MCF 10A (cell line): ENCODE measurements around the gene KLHL21. TPM values are rescaled to one million over a fixed set of nuclear protein-coding genes. Genes with fewer than 3 reads are reported as not detected.

Experiments used
- BruUV-seq: library from RNA; stranded (reverse); fragments of 400-500 nt; replicated peaks from 2 replicates; lab custom pipeline; 2021; lab: Mats Ljungman, UMichigan
- CTCF ChIA-PET: fragments of 300-600 bp; sonication (Branson Sonifier 250); formaldehyde crosslinking; extraction: SDS; loops from one replicate; lab custom pipeline; 2021; ENCODE audit warnings: antibody characterized with exemption, inconsistent platforms; lab: Yijun Ruan, JAX
- POLR2A ChIA-PET: fragments of 300-600, 350-650 bp; sonication (Branson Sonifier 250); formaldehyde crosslinking; extraction: SDS; loops from one replicate; lab custom pipeline; 2020; ENCODE audit warnings: antibody characterized with exemption, inconsistent platforms; lab: Yijun Ruan, JAX
- DNase-seq: peaks from one replicate; pipeline ENCODE4 v3.0.0-alpha.2; 2018; ENCODE audit not compliant: unreplicated experiment
- H3K27ac Mint-ChIP-seq: one replicate; pipeline ENCODE4 v1.8.0; 2022; ENCODE audit warnings: mild to moderate bottlenecking, low read depth, mixed read lengths; ENCODE audit not compliant: unreplicated experiment
- H3K27me3 Mint-ChIP-seq: one replicate; pipeline ENCODE4 v1.8.0; 2022; ENCODE audit warnings: mixed read lengths; ENCODE audit not compliant: insufficient read depth, unreplicated experiment
- H3K36me3 Mint-ChIP-seq: one replicate; pipeline ENCODE4 v1.8.0; 2022; ENCODE audit warnings: mild to moderate bottlenecking, moderate library complexity, mixed read lengths; ENCODE audit not compliant: insufficient read depth, unreplicated experiment
- H3K4me1 Mint-ChIP-seq: one replicate; pipeline ENCODE4 v1.8.0; 2022; ENCODE audit warnings: mixed read lengths; ENCODE audit not compliant: insufficient read depth, unreplicated experiment
- H3K4me3 Mint-ChIP-seq: one replicate; pipeline ENCODE4 v1.8.0; 2022; ENCODE audit warnings: mild to moderate bottlenecking, moderate library complexity, mixed read lengths; ENCODE audit not compliant: unreplicated experiment
- H3K9me3 Mint-ChIP-seq: one replicate; pipeline ENCODE4 v1.8.0; 2022; ENCODE audit warnings: mixed read lengths; ENCODE audit not compliant: unreplicated experiment
- intact Hi-C: fragments of 100-400 bp; cut with micrococcal nuclease; formaldehyde crosslinking; loops from 2 replicates; pipeline ENCODE4 v1.14.1; 2022
- total RNA-seq: library from RNA; stranded (reverse); gene quantifications from 2 replicates; pipeline ENCODE4 v1.2.3, GENCODE V29; 2022
- TF ChIP-seq, protein P1 (sequence below): fragments of 200-600 bp; IDR thresholded peaks from one replicate; pipeline ENCODE4 v1.8.0; 2022; ENCODE audit warnings: antibody characterized with exemption, mild to moderate bottlenecking; ENCODE audit not compliant: unreplicated experiment

Gene KLHL21
- total RNA-seq, 1 experiment from 2014 or later: 14.0 TPM

DNA sequence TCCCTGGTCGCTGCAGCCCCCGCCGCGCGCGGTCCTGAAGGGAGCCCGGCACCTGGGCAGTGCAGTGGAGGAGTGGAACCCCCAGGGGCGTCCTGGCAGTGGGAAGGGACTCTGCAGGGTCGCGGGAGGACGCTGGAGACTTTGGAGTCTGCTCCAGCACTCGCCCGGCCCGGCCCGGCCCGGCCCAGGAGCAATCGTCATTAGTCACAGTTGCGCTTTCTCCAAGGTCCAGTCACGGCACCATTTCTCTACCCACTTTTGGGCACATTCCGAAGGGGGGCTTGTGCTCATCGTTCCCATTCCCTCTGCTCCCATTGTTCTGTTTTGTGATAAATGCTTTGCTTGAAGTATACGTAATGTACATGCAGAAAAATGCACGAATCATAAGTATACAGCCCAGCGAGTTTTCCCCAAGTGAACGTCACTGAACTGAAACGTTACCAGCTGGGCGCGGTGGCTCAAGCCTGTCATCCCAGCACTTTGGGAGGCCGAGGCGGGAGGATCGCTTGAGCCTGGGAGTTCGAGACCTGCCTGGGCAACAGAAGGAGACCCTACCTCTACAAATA, 23.0 kb upstream of the KLHL21 start:
- H3K27ac Mint-ChIP-seq: peak overlapping the region; percentile 82
- BruUV-seq: no TSS peak
- peaks cover 62% of the 10 kb centered on the region for H3K36me3 Mint-ChIP-seq
- POLR2A ChIA-PET: interaction anchor here (0.6 to 2.6 kb wide), 12 partner anchors 10 to 137 kb away, joined by 3 to 13 read pairs (median 3); partner anchors contain the start of genes KLHL21 and ZBTB48
- no peaks in the 10 kb centered on the region for H3K9me3 Mint-ChIP-seq
- peak; percentile 32 for DNase-seq
- intact Hi-C loops: no loop called here
- CTCF ChIA-PET: no interaction called here
- no peaks in the 10 kb centered on the region for H3K27me3 Mint-ChIP-seq
- TF ChIP-seq, protein P1, sequence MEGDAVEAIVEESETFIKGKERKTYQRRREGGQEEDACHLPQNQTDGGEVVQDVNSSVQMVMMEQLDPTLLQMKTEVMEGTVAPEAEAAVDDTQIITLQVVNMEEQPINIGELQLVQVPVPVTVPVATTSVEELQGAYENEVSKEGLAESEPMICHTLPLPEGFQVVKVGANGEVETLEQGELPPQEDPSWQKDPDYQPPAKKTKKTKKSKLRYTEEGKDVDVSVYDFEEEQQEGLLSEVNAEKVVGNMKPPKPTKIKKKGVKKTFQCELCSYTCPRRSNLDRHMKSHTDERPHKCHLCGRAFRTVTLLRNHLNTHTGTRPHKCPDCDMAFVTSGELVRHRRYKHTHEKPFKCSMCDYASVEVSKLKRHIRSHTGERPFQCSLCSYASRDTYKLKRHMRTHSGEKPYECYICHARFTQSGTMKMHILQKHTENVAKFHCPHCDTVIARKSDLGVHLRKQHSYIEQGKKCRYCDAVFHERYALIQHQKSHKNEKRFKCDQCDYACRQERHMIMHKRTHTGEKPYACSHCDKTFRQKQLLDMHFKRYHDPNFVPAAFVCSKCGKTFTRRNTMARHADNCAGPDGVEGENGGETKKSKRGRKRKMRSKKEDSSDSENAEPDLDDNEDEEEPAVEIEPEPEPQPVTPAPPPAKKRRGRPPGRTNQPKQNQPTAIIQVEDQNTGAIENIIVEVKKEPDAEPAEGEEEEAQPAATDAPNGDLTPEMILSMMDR: no peak
- peak overlapping the region; percentile 84 for H3K4me3 Mint-ChIP-seq
- H3K4me1 Mint-ChIP-seq: peaks cover 8% of the 10 kb centered on the region

DNA sequence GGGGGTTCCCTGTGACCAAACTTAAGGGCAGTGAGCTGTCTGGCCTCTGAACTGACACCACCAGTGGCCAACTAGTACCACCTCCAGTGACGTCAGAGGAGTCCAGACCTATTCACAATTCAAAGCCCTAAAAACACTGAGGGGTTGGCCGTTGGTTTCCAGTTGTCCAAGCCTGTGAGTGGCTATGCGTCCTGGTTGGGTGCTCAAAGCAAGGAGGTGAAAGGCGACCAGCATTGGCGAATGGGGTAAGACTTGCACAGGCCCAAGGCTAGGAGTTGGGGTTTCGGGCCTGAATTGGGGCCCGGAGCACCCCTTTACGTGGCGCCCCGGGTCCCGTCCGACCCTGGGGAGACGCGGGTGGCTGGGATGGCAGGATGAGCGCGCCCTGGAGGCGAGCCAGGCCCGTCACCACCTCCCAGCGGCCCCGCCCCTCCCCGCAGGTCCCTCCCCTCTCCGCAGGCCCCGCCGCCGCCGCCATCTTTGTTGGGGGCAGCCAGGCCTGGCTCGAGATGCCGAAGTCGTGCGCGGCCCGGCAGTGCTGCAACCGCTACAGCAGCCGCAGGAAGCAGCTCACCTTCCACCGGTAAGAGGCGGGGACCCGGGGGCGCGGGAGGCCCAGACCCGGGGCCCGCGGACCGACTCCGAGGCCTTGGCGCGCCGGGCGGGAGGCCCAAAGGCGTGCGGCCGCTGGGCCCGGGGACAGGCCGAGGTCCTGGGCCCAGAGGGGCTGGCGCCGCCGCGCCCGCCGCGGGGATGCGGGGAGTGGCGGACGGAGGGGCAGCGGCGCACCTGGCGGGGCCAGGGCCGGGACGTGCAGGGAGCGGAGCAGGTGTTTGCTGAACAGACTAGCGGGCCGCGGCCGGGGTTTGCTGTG, 22.3 kb upstream of the KLHL21 start, which contains the start of gene THAP3:
THAP3 (plus strand) TSS at position 159 of the 874 bp plus-strand sequence; CDS start at position 510, 351 bp downstream.
- H3K4me3 Mint-ChIP-seq: peak within 1 kb of the TSS; percentile 84
- H3K27ac Mint-ChIP-seq: peak within 1 kb of the TSS; percentile 82
- no peaks in the 10 kb centered on the region for H3K9me3 Mint-ChIP-seq
- CTCF ChIA-PET: interaction anchor here (0.6 to 1.3 kb wide), 4 partner anchors 13 to 148 kb away, joined by 3 to 5 read pairs (median 3); no protein-coding TSS in a partner anchor
- POLR2A ChIA-PET: interaction anchor here (0.6 to 2.6 kb wide), 9 partner anchors 9 to 30 kb away, joined by 3 to 13 read pairs (median 5); partner anchors contain the start of gene KLHL21
- TF ChIP-seq, protein P1: no peak
- H3K4me1 Mint-ChIP-seq: peaks cover 8% of the 10 kb centered on the region
- no TSS peak for BruUV-seq
- H3K27me3 Mint-ChIP-seq: no peaks in the 10 kb centered on the region
- H3K36me3 Mint-ChIP-seq: peaks cover 62% of the 10 kb centered on the region
- intact Hi-C loops: no loop called here
- DNase-seq: peak; percentile 82

DNA sequence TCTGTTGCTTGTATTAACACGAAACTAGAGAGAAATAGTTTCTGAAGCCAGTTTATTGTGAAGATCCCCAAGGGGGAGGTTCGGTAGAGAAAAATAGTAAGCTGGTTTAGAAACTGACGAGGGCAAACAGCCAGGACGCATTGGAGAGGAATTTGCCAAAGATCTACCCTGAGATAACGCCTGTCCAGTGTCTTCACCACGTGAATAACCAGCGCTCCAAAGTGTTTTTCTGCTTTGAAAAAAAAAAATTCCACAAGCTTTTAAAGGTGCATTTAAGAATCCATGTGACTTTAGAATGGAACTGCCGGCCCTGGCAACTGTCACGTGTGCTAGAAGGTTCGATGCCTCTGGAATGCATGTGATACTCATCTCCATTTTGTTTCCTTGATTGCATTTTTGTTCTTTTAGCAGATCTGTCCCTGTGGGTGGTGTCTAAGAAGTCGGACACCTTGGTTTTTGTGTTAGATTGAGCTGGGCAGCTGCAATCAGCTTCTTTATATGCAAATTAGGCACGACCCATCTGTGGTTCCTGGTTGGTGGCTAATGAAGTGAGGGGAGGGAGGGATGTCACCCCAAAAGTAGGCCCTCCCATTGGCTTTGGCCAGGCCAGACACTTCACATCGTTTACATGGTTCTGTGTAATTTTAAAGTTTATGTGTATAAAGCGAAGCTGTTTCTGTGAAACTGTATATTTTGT, 20.7 kb upstream of the KLHL21 start:
- no peak for DNase-seq
- ChIA-PET CTCF (interaction anchor here (0.7 to 1.3 kb wide), 3 partner anchors 11 to 140 kb away, joined by 3 to 5 read pairs (median 3); no protein-coding TSS in a partner anchor), POLR2A (interaction anchor here (0.9 to 2.6 kb wide), 5 partner anchors 7 to 23 kb away, joined by 3 to 13 read pairs (median 4); partner anchors contain the start of gene KLHL21)
- TF ChIP-seq, protein P1: no peak
- Mint-ChIP-seq H3K27me3 (no peaks in the 10 kb centered on the region), H3K4me3 (no peak overlapping the region), H3K4me1 (peaks cover 8% of the 10 kb centered on the region), H3K9me3 (no peaks in the 10 kb centered on the region), H3K36me3 (peaks cover 63% of the 10 kb centered on the region), H3K27ac (no peak overlapping the region)
- intact Hi-C loops: no loop called here
- no TSS peak for BruUV-seq
